Stimulated activated CD4-positive, alpha-beta T cell treated with anti-CD3 and anti-CD28 coated beads, Interleukin-12 subunit alpha, Interleukin-12 subunit beta, amount 100 ng/mL, for 48 hours (primary cell): ENCODE measurements around the gene IP6K1.
"Not testable (repeated sequence)": the region's sequence is repeated elsewhere in the genome, so short reads cannot be mapped to it uniquely, and the experiment has no call there.

ENCODE experiments used
- DNase-seq, 3 donors: peaks; one replicate each; pipeline ENCODE4 v3.0.0-alpha.2; 2020; ENCODE audit warnings: low read depth in 2 of 3, low spot score in 1 of 3

Gene IP6K1

DNA sequence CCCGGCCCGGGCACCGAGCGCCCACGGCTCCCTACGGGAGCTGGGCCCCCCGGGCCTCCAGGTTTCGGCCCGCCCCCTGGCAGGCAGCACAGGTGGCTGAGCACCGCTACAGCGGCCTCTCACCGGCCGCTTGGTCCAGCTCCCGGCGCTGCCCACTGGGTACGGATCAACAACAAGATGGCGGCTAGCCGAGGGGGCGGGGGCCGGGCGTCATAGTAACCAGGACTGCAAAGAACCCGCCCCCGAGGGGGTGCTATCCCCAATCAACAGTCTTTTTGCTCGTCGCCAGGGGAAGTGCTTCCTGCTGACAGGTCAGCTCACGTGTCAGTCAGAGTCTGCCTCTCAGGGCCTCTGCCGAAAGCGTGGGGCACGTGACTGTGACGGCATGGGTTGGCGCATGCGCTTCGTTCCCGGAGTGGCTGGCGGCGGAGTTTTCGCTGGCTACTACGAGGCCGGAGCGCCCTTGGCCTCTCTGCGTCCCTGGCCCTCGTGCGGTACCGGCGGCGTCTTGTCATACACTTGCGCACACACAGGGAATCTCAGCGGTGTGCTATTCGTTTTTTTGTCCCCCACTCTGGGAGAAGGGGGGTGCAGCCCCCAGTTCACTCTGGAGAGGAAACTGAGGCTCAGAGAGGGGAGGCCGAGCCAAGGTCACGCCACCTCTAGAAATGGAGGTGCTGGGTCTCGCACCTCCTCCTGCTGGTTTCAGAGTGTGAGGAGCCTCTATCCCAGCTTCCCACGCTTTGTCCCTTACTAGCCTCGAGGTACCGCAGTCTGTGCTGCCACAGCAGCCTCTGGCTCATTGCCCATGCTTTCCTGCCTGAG is at the start of gene IP6K1:
Gene IP6K1, minus strand, starts transcription at position 186 of the 825 bp plus-strand sequence. CDS start 38,502 bp downstream, outside the sequence.
- DNase-seq = peak; percentile 99 to 100 (median 99)

DNA sequence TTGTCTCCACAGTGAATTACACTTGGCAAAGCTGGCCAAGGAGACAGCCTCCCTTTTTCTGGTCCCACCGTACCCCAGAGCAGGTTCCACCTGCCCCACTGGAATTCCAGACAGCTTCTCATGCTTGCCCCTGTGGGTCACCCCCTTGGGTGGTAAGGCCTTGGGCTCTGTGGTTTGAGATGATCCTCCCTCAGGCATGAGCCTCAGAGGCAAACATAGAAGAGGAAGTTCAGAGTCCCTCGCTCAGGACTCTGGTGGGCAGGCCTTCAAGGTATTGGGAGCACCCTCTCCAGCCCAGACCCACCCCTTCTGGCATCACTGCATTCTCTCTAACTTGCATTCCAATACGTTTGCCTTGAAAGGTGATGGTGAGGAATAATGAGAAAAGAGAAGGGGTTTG is 45.0 kb upstream of the IP6K1 start:
- no peak for DNase-seq

DNA sequence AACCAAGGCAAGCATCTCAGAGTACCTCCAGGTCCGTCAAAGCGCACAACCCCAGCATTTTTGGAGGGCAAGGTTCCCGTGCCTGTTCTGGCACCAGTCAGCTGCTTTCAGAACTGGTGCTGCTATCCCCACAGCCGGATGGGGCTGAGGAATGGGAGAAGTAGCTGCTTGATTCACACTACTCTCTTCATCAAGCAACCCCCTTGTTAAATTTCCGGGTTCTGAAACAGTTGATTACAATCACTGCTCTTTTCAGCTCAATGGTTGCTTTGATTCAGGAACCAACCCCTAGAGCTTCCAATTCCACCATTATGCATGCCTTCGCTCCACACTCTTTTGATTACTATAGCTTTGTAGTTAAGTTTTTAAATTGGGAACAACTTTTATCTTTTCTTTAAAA is 39.7 kb upstream of the IP6K1 start:
- DNase-seq = no peak

DNA sequence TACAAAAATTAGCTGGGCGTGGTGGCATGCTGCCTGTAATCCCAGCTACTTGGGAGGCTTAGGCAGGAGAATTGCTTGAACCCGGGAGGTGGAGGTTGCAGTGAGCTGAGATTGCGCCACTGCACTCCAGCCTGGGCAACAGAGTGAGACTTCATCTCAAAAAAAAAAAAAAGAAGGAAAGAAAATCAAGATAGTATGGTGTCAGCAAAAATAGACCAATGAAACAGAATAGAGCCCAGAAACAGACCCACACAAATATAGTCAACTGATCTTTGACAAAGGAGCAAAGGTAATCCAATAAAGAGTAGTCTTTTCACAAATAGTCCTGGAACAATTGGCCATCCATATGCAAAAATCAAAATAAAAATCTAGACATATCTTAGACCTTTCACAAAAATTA is 36.8 kb upstream of the IP6K1 start:
- DNase-seq = not testable (repeated sequence)

DNA sequence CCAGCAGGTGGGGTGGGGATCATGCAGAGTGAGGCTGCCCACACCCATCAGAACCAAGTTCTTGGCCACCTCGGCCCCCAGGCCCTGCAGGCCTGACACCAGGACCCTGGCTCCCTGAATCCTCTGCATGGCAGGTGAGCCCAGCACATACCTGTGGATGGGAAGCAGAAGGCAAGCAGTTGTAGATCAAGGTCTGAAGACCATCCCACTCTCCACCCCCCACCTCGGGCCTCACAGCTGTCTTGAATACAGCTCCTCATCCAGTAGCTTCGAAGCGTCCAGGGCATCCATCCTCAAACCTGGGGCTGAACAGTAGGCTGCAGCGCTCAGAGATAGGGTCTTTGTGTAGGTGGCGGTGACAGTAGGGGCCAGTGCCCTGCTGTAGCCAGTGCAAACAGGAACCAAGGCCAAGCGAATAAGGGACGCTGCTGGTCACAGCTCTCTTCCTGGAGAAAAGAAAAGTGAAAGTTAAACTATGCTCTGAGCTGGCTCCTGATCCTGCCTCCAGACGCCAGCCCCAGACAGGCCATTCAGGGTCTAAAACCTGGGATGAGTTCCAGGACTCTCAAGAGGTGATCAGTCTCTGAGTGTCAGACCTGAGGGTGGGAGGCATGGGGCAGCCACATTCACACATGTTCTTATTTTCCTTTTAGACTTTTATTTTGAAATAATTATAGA is 27.3 kb upstream of the IP6K1 start, which contains the start of gene UBA7:
Gene UBA7, minus strand, starts transcription at position 457 of the 678 bp plus-strand sequence. Its CDS starts 166 bp downstream, at position 291.
- peak in 2 of 3 donors; percentile 24 to 35 for DNase-seq

DNA sequence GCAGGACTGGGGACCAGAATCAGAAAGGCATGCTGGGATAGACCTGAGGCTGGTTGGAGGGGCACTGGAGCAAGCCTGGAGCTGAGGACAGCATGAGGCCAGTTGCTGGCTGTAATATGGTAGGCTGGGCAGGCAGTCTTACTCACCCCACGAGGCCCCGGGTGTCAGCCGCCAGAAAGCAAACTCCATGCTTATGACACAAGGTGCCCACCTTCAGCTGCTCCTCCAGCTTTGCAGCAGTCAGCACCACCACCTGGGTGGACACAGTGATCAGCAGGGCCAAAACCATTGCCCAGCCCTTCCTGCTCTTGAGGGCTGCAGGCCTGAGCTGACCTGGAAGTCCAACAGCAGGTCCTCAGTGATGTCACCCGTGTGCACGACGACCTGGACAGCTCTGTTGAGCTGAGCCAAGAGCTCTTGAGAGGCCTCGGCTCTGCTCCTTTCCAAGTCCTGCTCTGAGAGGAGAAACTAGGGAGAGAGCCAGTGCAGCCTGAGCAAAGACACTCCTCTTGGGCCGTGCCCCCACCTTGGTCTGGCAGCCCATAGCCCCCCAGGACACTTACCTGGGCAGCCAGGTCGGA is 26.7 kb upstream of the IP6K1 start:
- DNase-seq = no peak

DNA sequence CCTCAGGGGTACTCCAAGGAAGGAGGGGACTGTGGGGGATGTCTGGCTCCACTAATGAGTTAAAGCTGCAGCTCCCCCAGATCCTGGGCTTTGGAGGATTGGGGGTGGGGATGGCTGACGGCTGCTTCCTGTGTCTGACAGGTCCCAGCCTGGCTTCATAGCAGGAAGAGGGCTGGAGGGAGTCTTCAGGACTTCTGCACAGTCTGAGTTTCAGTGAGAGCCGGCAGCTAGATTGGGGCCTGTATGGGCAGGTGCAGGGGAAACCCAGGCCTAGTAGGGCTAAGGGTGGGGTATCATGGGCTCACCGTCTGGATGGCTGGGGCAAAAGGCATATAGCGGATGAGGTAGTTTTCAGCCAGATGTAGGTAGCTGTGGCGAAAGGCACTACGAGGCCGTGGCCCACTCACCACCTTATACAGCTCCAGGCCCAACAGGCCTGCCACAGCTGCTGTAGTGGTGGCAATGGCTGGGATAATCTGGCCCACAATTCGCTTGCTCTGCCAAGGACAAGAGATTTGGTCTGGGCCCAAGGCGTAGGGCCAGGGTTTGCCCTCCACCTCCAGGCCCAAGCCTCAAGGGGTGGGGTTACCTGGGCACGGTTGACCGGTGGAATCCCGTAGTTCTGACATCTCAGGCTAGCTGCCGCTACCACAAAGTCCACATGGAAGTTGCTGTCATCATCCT is 21.2 kb upstream of the IP6K1 start:
- no peak for DNase-seq

DNA sequence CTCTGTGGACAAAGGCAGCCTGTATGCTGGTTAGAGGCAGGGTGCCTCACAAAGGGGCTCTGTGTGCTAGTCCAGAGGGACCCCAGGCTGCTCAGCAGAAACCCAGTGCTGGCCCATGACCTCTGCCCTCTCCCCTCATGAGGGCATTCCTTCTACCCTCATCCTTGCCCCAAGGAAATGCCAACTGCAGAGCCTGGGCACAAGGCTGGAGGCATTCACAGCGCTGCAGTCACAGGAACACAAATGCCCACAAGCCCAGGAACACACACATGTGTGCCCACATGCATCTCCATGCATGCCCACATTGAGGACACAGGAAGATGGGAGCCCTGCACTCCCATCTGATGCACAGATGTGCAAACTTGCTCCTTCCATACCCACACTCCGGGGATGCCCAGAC is 20.5 kb upstream of the IP6K1 start:
- DNase-seq = no peak

DNA sequence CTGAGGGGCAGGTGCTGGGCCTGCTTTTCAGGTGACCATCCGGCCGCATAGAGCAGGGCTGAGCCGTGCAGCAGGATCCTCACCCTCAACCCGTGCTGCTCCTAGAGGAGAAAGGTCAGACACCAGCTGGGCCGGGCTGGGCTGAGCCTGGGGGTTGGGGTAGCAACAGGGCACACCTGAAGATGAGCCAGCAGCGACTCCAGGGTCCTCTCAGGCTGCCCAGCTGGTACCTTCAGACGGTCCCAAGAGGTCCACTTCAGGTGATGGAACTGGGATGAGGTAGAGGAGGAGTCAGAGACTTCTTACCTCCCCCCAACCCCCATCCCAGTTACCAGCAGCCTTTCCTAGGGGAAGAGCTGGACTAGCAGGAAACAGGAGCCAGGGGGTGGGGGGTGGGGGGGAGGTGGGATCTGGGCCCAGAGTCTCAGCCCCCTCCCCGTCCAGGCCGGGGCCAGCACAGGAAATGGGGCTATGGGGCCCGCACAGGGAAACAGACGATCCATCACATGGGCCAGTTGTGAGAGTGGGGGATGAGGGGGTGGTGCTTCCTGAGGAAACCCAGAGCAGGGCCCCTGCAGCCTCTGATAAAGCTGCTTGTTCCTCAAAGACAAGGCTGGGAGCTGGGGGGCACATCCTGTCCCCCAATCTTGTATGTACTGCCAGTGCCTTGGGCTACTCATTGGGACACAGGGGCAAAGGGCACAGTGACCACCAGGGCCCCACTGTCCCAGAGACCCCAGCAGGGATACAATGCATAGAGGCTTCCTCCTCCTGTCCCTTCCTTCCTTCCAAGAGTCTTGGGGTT is 19.8 kb upstream of the IP6K1 start:
- no peak for DNase-seq

DNA sequence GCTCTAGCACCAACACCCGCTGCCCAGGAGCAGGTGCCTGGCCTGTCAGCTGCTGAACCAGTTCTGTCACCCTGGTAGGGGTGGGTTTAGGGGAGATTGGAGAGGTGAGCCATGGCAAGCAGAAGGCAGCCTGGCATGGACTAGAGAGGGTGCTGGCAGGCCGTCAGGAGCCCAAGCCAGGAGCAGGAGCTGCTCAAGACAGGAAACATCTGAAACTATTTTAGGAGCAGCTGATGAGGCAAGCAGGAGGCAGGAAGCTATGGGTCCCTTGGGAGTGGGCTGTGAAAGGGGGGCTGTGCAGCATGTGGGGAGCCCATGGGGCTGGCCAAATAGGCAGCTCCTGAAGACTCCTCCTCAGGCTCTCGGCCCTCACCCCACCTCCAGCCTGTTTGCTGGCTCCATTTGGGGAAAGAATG is 19.0 kb upstream of the IP6K1 start:
- no peak for DNase-seq

DNA sequence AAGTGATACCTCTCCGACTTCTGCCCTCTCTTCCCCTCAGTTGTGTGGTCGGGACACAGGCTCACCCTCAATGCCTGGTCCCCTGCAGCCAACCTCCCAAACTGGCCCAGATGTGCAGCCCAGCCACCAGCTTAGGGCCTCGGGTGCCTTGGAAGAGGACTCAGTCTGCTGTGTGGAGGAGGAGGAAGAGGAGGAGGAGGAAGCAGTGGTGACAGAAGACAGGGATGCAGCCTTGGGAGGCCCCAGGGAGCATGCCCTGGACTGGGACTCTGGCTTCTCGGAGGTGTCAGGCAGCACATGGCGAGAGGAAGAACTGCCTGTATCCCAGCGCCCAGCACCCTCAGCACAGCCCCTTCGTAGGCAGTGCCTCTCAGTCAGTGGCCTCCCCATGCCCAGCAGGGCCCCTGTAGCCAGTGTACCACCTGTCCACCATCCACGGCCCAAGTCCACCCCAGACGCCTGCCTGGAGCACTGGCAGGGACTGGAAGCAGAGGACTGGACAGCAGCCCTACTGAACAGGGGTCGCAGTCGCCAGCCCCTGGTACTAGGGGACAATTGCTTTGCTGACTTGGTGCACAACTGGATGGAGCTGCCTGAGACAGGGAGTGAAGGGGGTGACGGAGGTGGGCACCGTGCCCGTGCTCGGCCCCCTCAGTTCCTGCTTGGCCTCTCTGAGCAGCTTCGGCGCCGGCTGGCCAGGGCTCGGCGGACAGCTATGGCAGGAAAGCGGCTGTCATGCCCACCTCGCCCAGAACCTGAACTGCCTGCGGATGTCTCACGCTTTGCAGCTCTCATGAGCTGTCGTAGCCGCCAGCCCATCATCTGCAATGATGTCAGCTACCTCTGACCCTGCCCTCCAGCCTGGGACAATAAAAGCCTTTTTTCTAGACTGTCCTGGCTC is 18.0 kb upstream of the IP6K1 start:
- no peak for DNase-seq

DNA sequence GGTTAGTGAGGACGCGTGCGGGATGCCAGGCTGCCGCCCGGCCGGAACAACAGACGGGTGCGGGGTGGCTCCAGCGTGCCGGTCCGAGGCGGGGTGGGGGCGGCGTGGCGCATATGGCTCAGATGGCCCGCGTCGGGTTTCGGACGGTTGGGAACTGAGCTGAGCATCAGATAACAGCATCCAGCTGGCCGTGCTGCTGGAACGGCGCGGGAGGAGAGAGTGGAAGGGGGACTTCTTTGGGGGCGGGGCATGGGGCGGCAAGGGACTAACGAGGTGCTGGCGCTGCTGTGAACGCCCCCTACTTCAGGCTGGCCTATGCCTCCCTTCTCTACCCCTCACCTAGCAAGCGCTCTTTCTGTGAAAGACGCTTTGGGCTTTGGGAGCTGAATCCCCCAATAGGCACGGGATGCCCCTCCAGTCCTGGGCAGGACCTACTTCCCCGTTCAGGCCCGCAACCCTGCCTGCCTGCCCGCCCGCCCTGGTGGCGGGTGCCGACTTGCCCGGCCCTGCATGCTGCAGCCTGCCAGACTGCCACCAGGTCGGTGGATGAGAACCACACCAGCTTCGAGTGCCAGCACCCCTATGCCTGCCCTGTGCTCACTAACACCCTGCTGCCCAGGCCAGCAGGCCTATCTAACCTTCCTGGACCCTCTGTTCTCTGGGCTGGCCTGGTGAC is 17.3 kb upstream of the IP6K1 start:
- peak in 1 of 3 donors; percentile 34 for DNase-seq

DNA sequence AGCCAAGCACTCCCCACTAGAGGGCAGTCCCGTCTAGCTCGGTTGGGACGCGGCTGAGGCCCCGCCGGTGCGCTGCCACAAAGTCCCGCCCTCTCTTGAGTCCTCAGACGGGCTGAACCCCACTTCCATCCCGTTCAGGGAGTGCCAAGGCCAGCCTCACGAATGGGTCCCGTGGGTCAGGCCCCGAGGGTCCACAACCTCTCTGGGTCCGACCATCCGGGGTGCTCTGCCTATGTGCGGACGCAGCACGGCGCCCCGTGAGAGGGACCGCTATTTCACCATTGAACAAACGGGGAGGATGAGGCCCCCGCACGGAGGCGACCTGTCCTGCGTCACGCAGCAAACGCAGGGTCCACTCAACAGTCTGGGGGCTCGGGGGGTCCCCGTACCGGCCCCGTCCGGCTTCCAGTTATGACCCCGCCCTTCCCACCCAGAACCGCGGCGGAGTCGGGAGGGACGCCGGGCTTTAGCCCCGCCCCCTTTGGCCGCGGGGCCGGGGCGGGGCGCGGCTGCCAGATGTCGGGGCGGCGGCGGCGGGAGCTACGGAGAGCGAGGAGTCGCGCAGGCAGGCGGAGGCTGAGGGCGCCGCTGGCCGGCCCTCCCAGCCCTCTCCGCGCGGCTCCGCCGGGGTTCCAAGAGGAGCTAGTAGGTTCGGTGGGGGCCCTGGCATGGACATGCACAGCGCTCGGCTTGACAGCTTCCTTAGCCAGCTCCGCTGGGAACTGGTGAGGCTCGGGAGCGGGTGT is 16.6 kb upstream of the IP6K1 start, which contains the start of gene INKA1:
Gene INKA1, plus strand, starts transcription at position 543 of the 746 bp plus-strand sequence. Its CDS starts 132 bp downstream, at position 675.
- DNase-seq = peak; percentile 77 to 91 (median 87)

DNA sequence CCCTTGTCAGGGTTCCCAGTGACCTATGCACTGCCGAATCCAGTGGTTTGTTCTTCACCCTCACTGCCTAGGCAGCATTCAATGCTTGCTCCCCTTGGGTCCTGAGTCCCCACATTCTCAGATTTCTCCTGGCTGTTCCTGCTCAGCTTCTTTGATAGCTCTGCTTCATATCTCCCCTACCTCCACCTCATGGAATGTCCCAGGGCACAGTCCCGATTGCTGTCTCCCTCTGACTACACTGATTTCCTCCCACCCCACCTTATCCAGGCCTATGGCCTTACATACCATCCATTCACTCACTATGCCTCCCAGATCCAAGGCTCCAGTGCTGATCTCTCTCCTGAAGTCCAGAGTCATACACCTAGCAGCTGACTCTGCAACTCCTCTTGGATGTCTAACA is 14.8 kb upstream of the IP6K1 start:
- no peak for DNase-seq

DNA sequence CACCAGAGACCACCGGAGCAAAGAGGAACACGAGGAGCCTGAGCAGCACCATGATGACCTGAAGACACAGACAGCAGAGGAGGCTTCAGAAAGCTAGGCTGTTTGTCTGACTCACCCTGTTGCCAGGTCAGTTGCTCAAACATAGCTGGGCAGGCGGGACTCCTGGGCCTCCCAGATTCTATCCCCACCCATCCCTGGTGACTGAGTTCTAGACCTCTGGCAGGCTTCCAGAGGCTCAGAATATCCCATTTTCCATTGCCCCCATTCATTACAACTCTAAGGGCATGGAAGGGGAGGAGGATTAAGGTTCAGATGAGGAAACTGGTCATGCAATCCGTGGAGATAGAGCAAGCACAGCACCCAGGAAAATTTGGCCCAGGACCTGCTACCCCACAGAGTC is 13.4 kb upstream of the IP6K1 start, which contains the start of gene CDHR4:
Gene CDHR4, minus strand, starts transcription at position 113 of the 400 bp plus-strand sequence. Its CDS starts 61 bp downstream, at position 52.
- DNase-seq = no peak

DNA sequence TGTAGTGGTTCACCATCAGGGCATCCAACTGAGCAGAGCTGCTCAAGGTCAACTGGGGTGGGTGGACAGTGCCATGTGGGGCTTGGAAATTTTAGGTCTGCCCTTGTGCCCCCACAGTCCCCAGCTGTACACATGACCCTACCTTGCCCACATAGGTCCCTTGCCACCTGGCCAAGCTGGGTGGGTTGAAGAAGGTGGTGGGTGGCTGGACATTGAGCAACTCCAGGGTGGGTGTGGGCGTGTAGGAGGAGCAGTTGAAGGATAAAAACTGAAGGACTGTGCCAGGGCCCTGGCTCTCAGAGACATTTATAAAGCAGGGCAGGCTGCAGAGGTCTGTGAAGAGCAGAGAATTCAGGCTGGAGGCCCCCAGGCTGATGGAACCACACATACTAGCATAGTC is 12.8 kb upstream of the IP6K1 start:
- no peak for DNase-seq

DNA sequence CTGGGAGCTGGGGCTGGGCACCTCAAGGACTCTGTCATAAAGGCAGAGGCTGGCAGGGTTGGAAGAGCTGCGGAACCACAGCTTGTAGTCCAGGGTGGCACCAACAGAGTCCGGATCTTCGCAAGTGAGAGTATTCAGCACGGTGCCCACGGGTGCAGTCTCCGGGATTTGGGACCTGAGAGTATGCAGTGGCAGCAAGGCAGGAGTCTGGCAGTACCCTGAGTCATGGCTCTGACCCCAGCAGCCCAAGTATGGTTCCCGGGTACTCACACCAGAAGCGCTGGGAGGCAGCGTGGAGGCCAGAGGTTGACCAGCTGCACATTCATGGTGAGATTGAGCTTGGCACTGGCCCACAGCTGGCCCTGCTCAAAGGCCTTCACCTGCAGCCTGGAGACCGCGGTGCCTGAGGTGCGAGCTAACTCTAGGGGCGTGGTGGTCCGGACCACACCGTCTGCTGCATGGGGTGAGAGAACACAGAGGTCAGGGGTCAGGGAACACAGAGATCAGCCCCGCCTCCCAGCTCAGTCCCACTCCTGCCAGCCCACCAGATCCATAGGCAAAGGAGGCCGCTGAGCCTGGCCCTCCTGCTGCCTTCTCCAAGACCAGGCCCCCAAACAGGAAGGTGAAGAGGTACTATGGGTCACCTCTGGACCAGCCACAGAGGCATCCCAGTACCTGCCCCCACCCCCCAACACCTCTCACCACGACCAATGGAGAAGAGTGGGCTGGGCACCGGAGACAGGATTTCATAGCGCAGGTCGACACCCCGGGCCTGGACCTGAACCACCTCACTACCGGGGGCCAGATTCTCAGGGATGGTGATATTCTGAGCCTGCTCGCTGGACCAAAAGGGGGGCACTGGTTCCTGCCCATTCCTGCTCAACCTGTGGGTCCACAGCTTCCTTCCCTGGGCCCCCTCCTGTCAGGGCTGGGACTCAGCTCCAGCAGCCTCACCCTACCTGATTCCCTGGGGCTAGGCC is 8.9 kb upstream of the IP6K1 start:
- no peak for DNase-seq
